Mesothelial cell of epicardium (in vitro differentiated cells): ENCODE measurements around the gene OXGR1. TPM values are rescaled to one million over a fixed set of nuclear protein-coding genes. Genes with fewer than 3 reads are reported as not detected.
"Not testable (repeated sequence)": the region's sequence is repeated elsewhere in the genome, so short reads cannot be mapped to it uniquely, and the experiment has no call there.

Source experiments
- DNase-seq, 2 experiments: peaks; one replicate each; pipeline ENCODE4 v3.0.0; 2021; ENCODE audit warnings: low spot score in 2 of 2; ENCODE audit not compliant: unreplicated experiment in 2 of 2
- H3K27ac Mint-ChIP-seq: 2 replicates; pipeline ENCODE4 v1.8.0; 2021; ENCODE audit warnings: mixed read lengths
- H3K27me3 Mint-ChIP-seq: 2 replicates; pipeline ENCODE4 v1.8.0; 2021; ENCODE audit warnings: low read depth, mixed read lengths
- H3K36me3 Mint-ChIP-seq: 2 replicates; pipeline ENCODE4 v1.8.0; 2021; ENCODE audit warnings: mixed read lengths
- H3K4me1 Mint-ChIP-seq: 2 replicates; pipeline ENCODE4 v1.8.0; 2021; ENCODE audit warnings: mixed read lengths
- H3K4me3 Mint-ChIP-seq: 2 replicates; pipeline ENCODE4 v1.8.0; 2021; ENCODE audit warnings: mild to moderate bottlenecking, moderate library complexity, mixed read lengths
- H3K9me3 Mint-ChIP-seq: 2 replicates; pipeline ENCODE4 v1.8.0; 2021; ENCODE audit warnings: mixed read lengths
- CTCF ChIP-seq: fragments of 200-600 bp; sonication (generic); IDR thresholded peaks from one replicate; pipeline ENCODE4 v1.5.0; 2021; ENCODE audit warnings: antibody characterized with exemption; ENCODE audit not compliant: unreplicated experiment
- total RNA-seq: library from RNA; stranded (reverse); gene quantifications from 3 replicates; pipeline ENCODE4 v1.2.1, GENCODE V29; 2021

The OXGR1 gene
- total RNA-seq, 1 donor from 2014 or later, result 0.18 TPM

- Mint-ChIP-seq H3K9me3 (peaks cover 7% of the 10 kb centered on the region), H3K4me1 (peaks cover 8% of the 10 kb centered on the region), H3K4me3 (no peak overlapping the region), H3K36me3 (peaks cover 2% of the 10 kb centered on the region), H3K27me3 (no peaks in the 10 kb centered on the region), H3K27ac (no peak overlapping the region)
- no peak for DNase-seq
- no peak for TF ChIP-seq CTCF
These were observed 32.4 kb upstream of the OXGR1 start for GRCh38 chr13:97026531-97027161.

GRCh38 chr13:97023812-97024211 is 29.5 kb upstream of the OXGR1 start:
- not testable (repeated sequence) for H3K9me3 Mint-ChIP-seq, H3K27ac Mint-ChIP-seq, H3K4me3 Mint-ChIP-seq, H3K27me3 Mint-ChIP-seq, H3K36me3 Mint-ChIP-seq, DNase-seq
- H3K4me1 Mint-ChIP-seq, result peaks cover 11% of the 10 kb centered on the region

GRCh38 chr13:97023117-97023516 is 28.8 kb upstream of the OXGR1 start:
- Mint-ChIP-seq H3K36me3 (peaks cover 2% of the 10 kb centered on the region), H3K4me1 (peaks cover 11% of the 10 kb centered on the region), H3K27me3 (no peaks in the 10 kb centered on the region), H3K4me3 (no peak overlapping the region), H3K27ac (no peak overlapping the region), H3K9me3 (peaks cover 7% of the 10 kb centered on the region)
- no peak for TF ChIP-seq CTCF
- DNase-seq, result no peak

- Mint-ChIP-seq H3K9me3 (peaks cover 7% of the 10 kb centered on the region), H3K4me3 (no peak overlapping the region), H3K27ac (no peak overlapping the region), H3K4me1 (peaks cover 12% of the 10 kb centered on the region), H3K36me3 (peaks cover 2% of the 10 kb centered on the region), H3K27me3 (no peaks in the 10 kb centered on the region)
- DNase-seq, result no peak
- no peak for TF ChIP-seq CTCF
These were observed 27.0 kb upstream of the OXGR1 start for GRCh38 chr13:97021241-97021640.

- no peak overlapping the region for H3K27ac Mint-ChIP-seq
- peaks cover 2% of the 10 kb centered on the region for H3K36me3 Mint-ChIP-seq
- DNase-seq, result no peak
- H3K4me3 Mint-ChIP-seq, result no peak overlapping the region
- peaks cover 7% of the 10 kb centered on the region for H3K9me3 Mint-ChIP-seq
- H3K27me3 Mint-ChIP-seq, result no peaks in the 10 kb centered on the region
- no peak for TF ChIP-seq CTCF
- peaks cover 12% of the 10 kb centered on the region for H3K4me1 Mint-ChIP-seq
These were observed 26.5 kb upstream of the OXGR1 start for GRCh38 chr13:97020689-97021240.

- Mint-ChIP-seq H3K4me1 (peaks cover 15% of the 10 kb centered on the region), H3K4me3 (no peak overlapping the region)
- no peak for DNase-seq
These were observed 25.9 kb upstream of the OXGR1 start for GRCh38 chr13:97020194-97020593.

More at GRCh38 chr13:97020194-97020593, 25.9 kb upstream of the OXGR1 start:
- Mint-ChIP-seq H3K9me3 (peaks cover 6% of the 10 kb centered on the region), H3K27ac (no peak overlapping the region), H3K27me3 (no peaks in the 10 kb centered on the region), H3K36me3 (peaks cover 2% of the 10 kb centered on the region)
- TF ChIP-seq CTCF, result no peak
